H1 (cell line): ENCODE measurements around the gene HSPBP1. TPM values are rescaled to one million over a fixed set of nuclear protein-coding genes. Genes with fewer than 3 reads are reported as not detected.

Experiments used
- CTCF ChIA-PET: fragments of 300-600 bp; sonication (Branson Sonifier 250); formaldehyde crosslinking; loops from one replicate; lab custom pipeline; 2021; ENCODE audit not compliant: partially characterized antibody; lab: Charles Lee
- POLR2A ChIA-PET: fragments of 300-600 bp; sonication (Branson Sonifier 250); formaldehyde crosslinking; loops from one replicate; lab custom pipeline; 2021; ENCODE audit warnings: inconsistent platforms; ENCODE audit not compliant: partially characterized antibody; lab: Charles Lee
- DNase-seq, 2 experiments: peaks; one replicate each; pipeline versions ENCODE4 v3.0.0 to v3.0.0-alpha.2; 2010 to 2022; ENCODE audit warnings: low spot score in 2 of 2, low read depth in 1 of 2, mixed read lengths in 1 of 2
- FAIRE-seq: peaks from 2 replicates; lab custom pipeline; 2011; peaks lifted over from hg19 to GRCh38; lab: Jason Lieb, UNC
- H2AFZ ChIP-seq: 2 replicates; pipeline ENCODE4 v1.8.1; 2012; ENCODE audit warnings: low read length, inconsistent platforms
- H2AK5ac ChIP-seq: 2 replicates; pipeline ENCODE4 v1.6.1; 2013; ENCODE audit warnings: low read depth, low read length
- H2BK120ac ChIP-seq: replicated peaks from 2 replicates; pipeline ENCODE3; 2013; ENCODE audit warnings: low read depth, low read length, inconsistent platforms
- H2BK12ac ChIP-seq: 2 replicates; pipeline ENCODE4 v1.6.1; 2013; ENCODE audit warnings: low read depth, low read length
- H2BK15ac ChIP-seq: 2 replicates; pipeline ENCODE4 v1.6.1; 2013; ENCODE audit warnings: low read length
- H2BK20ac ChIP-seq: 2 replicates; pipeline ENCODE4 v1.6.1; 2013; ENCODE audit warnings: low read length
- H2BK5ac ChIP-seq: 2 replicates; pipeline ENCODE4 v1.6.1; 2013; ENCODE audit warnings: low read depth, low read length
- H3K14ac ChIP-seq: 2 replicates; pipeline ENCODE4 v1.6.1; 2013; ENCODE audit warnings: inconsistent platforms; ENCODE audit not compliant: insufficient read length
- H3K18ac ChIP-seq: 2 replicates; pipeline ENCODE4 v1.6.1; 2013; ENCODE audit warnings: low read length; ENCODE audit errors: extremely low read depth
- H3K23ac ChIP-seq: 2 replicates; pipeline ENCODE4 v1.6.1; 2013; ENCODE audit warnings: inconsistent platforms; ENCODE audit not compliant: insufficient read length
- H3K23me2 ChIP-seq: 2 replicates; pipeline ENCODE4 v1.6.1; 2013; ENCODE audit warnings: low read depth, low read length
- H3K27ac ChIP-seq: 2 replicates; pipeline ENCODE4 v1.6.1; 2011; ENCODE audit warnings: low read depth, low read length, inconsistent platforms
- H3K27me3 ChIP-seq, 4 experiments: replicated peaks in 1 of 4; 1 replicate in 1 of 4; 2 replicates in 3 of 4; pipeline versions ENCODE4 v1.6.1 to v1.8.1; 2011 to 2013; ENCODE audit warnings: low read length in 3 of 4, mild to moderate bottlenecking in 3 of 4, inconsistent platforms in 2 of 4, mixed read lengths in 2 of 4, moderate library complexity in 1 of 4; ENCODE audit not compliant: control insufficient read depth in 3 of 4, insufficient read depth in 3 of 4; ENCODE audit errors: extremely low read depth in 1 of 4
- H3K36me3 ChIP-seq, 4 experiments: 2 replicates each; pipeline versions ENCODE4 v1.6.1 to v1.8.1; 2011 to 2013; ENCODE audit warnings: mild to moderate bottlenecking in 4 of 4, low read length in 3 of 4, moderate library complexity in 2 of 4, control low read depth in 1 of 4, inconsistent platforms in 1 of 4; ENCODE audit not compliant: insufficient read depth in 4 of 4, control insufficient read depth in 2 of 4
- H3K4ac ChIP-seq: replicated peaks from 2 replicates; pipeline ENCODE3; 2013; ENCODE audit warnings: low read length, low read depth, mixed read lengths, inconsistent platforms; ENCODE audit not compliant: insufficient read length
- H3K4me1 ChIP-seq, 4 experiments: replicated peaks in 1 of 4; 1 replicate in 1 of 4; 2 replicates in 3 of 4; pipeline versions ENCODE4 v1.6.1 to v1.8.1; 2011 to 2013; ENCODE audit warnings: low read length in 3 of 4, inconsistent platforms in 2 of 4, mixed read lengths in 1 of 4; ENCODE audit not compliant: insufficient read depth in 4 of 4, control insufficient read depth in 3 of 4
- H3K4me2 ChIP-seq, 2 experiments: 2 replicates each; pipeline versions ENCODE4 v1.6.1 to v1.8.1; 2011 to 2013; ENCODE audit warnings: low read depth in 2 of 2, low read length in 2 of 2, control low read depth in 1 of 2, inconsistent platforms in 1 of 2, mild to moderate bottlenecking in 1 of 2; ENCODE audit not compliant: insufficient read depth in 1 of 2
- H3K4me3 ChIP-seq, 4 experiments: fragments of 200-600, 300-600 bp in 1 of 4; sonication (generic), shearing (Covaris generic), sonication (Bioruptor Twin) in 1 of 4; 2 replicates each; pipeline versions ENCODE4 v1.5.1 to v1.8.1; 2011 to 2016; ENCODE audit warnings: low read length in 4 of 4, low read depth in 3 of 4, control low read depth in 2 of 4, inconsistent platforms in 2 of 4, mild to moderate bottlenecking in 2 of 4, mixed read lengths in 1 of 4, moderate library complexity in 1 of 4; ENCODE audit not compliant: insufficient read depth in 2 of 4; ENCODE audit errors: extremely low read depth in 1 of 4
- H3K56ac ChIP-seq: replicated peaks from 2 replicates; pipeline ENCODE3; 2013; ENCODE audit warnings: low read depth, mild to moderate bottlenecking, mixed read lengths, low read length, inconsistent platforms; ENCODE audit not compliant: insufficient read length
- H3K79me1 ChIP-seq: 2 replicates; pipeline ENCODE4 v1.6.1; 2013; ENCODE audit warnings: low read depth, low read length, control low read depth
- H3K79me2 ChIP-seq, 2 experiments: 2 replicates each; pipeline versions ENCODE4 v1.6.1 to v1.8.1; 2012 to 2013; ENCODE audit warnings: low read length in 2 of 2, mild to moderate bottlenecking in 2 of 2, inconsistent platforms in 1 of 2; ENCODE audit not compliant: insufficient read depth in 2 of 2, control insufficient read depth in 1 of 2
- H3K9ac ChIP-seq, 4 experiments: replicated peaks in 1 of 4; 1 replicate in 1 of 4; 2 replicates in 3 of 4; pipeline versions ENCODE4 v1.6.1 to v1.8.1; 2011 to 2013; ENCODE audit warnings: low read depth in 3 of 4, low read length in 3 of 4, control low read depth in 2 of 4, mild to moderate bottlenecking in 2 of 4, moderate library complexity in 2 of 4, inconsistent platforms in 1 of 4; ENCODE audit errors: extremely low read depth in 1 of 4
- H3K9me3 ChIP-seq, 2 experiments: 2 replicates each; pipeline versions ENCODE4 v1.6.1 to v1.8.1; 2012 to 2013; ENCODE audit warnings: mild to moderate bottlenecking in 2 of 2, moderate library complexity in 2 of 2, control low read depth in 1 of 2, inconsistent platforms in 1 of 2, low read depth in 1 of 2, low read length in 1 of 2, mixed read lengths in 1 of 2; ENCODE audit not compliant: insufficient read depth in 2 of 2
- H4K20me1 ChIP-seq, 2 experiments: replicated peaks in 1 of 2; 2 replicates each; pipeline versions ENCODE3 to v1.8.1; 2011 to 2013; ENCODE audit warnings: inconsistent platforms in 2 of 2, low read length in 2 of 2, mild to moderate bottlenecking in 1 of 2; ENCODE audit not compliant: insufficient read depth in 2 of 2, control insufficient read depth in 1 of 2
- H4K5ac ChIP-seq: 2 replicates; pipeline ENCODE4 v1.6.1; 2013; ENCODE audit warnings: low read length, low read depth, mixed read lengths, inconsistent platforms; ENCODE audit not compliant: insufficient read length
- H4K8ac ChIP-seq: 2 replicates; pipeline ENCODE4 v1.8.0; 2013; ENCODE audit warnings: mild to moderate bottlenecking, moderate library complexity, low read length, inconsistent platforms; ENCODE audit not compliant: insufficient read depth; ENCODE audit errors: extremely low read depth
- H4K91ac ChIP-seq: replicated peaks from 2 replicates; pipeline ENCODE3; 2013; ENCODE audit warnings: low read length, mixed read lengths, inconsistent platforms; ENCODE audit not compliant: insufficient read length
- CEBPB ChIP-seq: IDR thresholded peaks from 2 replicates; pipeline ENCODE4 v1.6.1; 2012; ENCODE audit warnings: low read depth, low read length
- CHD1 ChIP-seq: IDR thresholded peaks from 2 replicates; pipeline ENCODE4 v1.6.1; 2012; ENCODE audit warnings: low read depth, low read length, improper control_type of control experiment
- CREB1 ChIP-seq: IDR thresholded peaks from 2 replicates; pipeline ENCODE4 v1.6.1; 2012; ENCODE audit warnings: inconsistent platforms
- EZH2 ChIP-seq: fragments of 200-600 bp; sonication (generic); IDR thresholded peaks from 2 replicates; pipeline ENCODE4 v1.7.1; 2012; ENCODE audit warnings: low read depth, mild to moderate bottlenecking, moderate library complexity, low read length, inconsistent platforms; ENCODE audit not compliant: severe bottlenecking
- JUND ChIP-seq: IDR thresholded peaks from 2 replicates; pipeline ENCODE4 v1.6.1; 2011; ENCODE audit warnings: mild to moderate bottlenecking, improper control_type of control experiment, low read length
- KDM1A ChIP-seq: fragments of 200-600, 300-600 bp; sonication (generic); IDR thresholded peaks from 2 replicates; pipeline ENCODE4 v1.7.1; 2016; ENCODE audit warnings: mild to moderate bottlenecking, low read length, borderline replicate concordance
- KDM5A ChIP-seq: fragments of 200-600 bp; IDR thresholded peaks from 2 replicates; pipeline ENCODE4 v1.7.1; 2012; ENCODE audit warnings: mild to moderate bottlenecking, low read length, inconsistent platforms, mixed read lengths
- RBBP5 ChIP-seq: IDR thresholded peaks from 2 replicates; pipeline ENCODE4 v1.7.1; 2012; ENCODE audit warnings: low read depth, mild to moderate bottlenecking, inconsistent platforms, low read length, moderate library complexity, borderline replicate concordance
- SIN3A ChIP-seq, 2 experiments: IDR thresholded peaks in 1 of 2; conservative IDR thresholded peaks in 1 of 2; 2 replicates each; pipeline ENCODE4 v1.6.1; 2011 to 2012; ENCODE audit warnings: low read length in 2 of 2, improper control_type of control experiment in 1 of 2, low read depth in 1 of 2, mild to moderate bottlenecking in 1 of 2
- SP4 ChIP-seq: IDR thresholded peaks from 2 replicates; pipeline ENCODE4 v1.6.1; 2012; ENCODE audit warnings: low read length, inconsistent platforms
- ZNF274 ChIP-seq: IDR thresholded peaks from 2 replicates; pipeline ENCODE4 v1.7.0; 2012; ENCODE audit warnings: low read length, borderline replicate concordance; ENCODE audit errors: extremely low read depth
- WGBS, 2 experiments: shearing (Covaris generic) in 1 of 2; methylation state at CpG; one replicate each; pipeline versions ENCODE4 v1.1.6 to v1.1.7; 2013 to 2015; ENCODE audit warnings: low lambda C conversion rate in 2 of 2, mixed read lengths in 2 of 2, inconsistent platforms in 1 of 2, low coverage in 1 of 2, missing lambda C conversion rate in 1 of 2; ENCODE audit not compliant: insufficient replicate concordance in 2 of 2, insufficient coverage in 1 of 2, insufficient read length in 1 of 2; ENCODE audit errors: extremely low coverage in 1 of 2, missing lambda C conversion rate in 1 of 2; 5-methylcytosine and 5-hydroxymethylcytosine counted together
- polyA plus RNA-seq, 7 experiments: library from polyadenylated mRNA; depleted of rRNA in 3 of 7; stranded (reverse) in 5 of 7; unstranded in 2 of 7; fragments of >200 nt in 5 of 7; fragments of 200-250 nt in 2 of 7; gene quantifications; 1 replicate in 5 of 7; 2 replicates in 1 of 7; 4 replicates in 1 of 7; pipeline versions ENCODE4 v1.2.1 to v1.2.3, GENCODE V29; 2011 to 2013; ENCODE audit warnings: missing spikeins in 2 of 7, mixed read lengths in 2 of 7
- total RNA-seq: library from RNA; stranded (reverse); fragmentation: NEBNext Ultra II Directional; extraction: Animal tissue kit (Norgen Biotek cat#: 25700); gene quantifications from 2 replicates; pipeline ENCODE4 v1.2.1, GENCODE V29; 2021
- TF ChIP-seq, protein P1 (sequence below): IDR thresholded peaks from 2 replicates; pipeline ENCODE4 v1.6.1; 2012; ENCODE audit warnings: inconsistent platforms

Gene HSPBP1
- total and polyA plus RNA-seq, 2 of the 8 experiments (the other 6 are each of a cell fraction or from before 2014, with no cell fraction given), result 63.4 to 100 TPM

DNA sequence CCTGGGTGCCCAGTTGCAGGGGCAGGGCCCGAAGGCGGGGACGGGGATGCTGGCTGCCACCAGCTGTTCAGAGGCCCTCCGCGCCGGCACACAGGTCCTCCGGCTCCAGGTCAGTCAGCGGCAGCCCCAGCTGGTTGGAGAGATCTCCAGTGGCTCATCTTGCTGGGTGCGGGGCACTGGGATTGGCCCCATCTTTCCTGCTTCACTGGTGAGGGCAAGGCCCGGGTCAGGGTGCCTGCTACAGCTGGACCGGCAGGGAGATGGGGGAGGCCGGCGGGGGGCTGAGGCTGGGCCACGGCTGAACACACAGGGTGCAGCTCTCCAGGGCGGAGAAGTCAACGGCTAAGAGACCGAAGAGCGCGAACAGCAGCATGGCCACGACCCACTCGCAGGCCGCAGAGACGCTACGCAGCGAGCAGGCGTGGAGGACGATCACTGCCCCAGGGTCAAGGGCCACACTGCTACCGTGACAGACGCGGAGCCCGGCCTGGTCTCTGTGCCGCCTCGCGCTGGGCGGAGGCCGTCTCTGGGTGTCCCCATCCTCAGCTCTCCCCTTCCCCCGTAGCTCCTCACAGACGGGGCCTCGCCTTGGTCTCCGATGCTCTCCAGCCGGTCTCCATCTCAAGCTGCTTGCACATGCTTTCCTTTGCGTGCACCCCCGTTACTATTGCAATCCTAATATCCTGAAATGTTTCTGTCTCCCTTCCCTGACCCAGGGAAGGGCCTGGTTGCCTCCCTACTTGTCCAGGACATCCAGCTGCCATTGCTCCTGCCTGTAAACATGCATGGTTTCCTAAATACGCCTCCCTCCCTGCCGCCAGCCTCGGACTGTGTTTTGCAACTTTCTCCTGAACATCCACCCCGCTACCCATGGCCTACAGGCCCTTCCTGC lies 33.0 kb upstream of the HSPBP1 start:
- ChIA-PET CTCF (interaction anchor here (0.6 to 5.1 kb wide), 10 partner anchors 9 to 191 kb away, joined by 3 to 33 read pairs (median 4); no protein-coding TSS in a partner anchor), POLR2A (interaction anchor here (0.6 to 4.4 kb wide), 19 partner anchors 9 to 183 kb away, joined by 3 to 32 read pairs (median 5); partner anchors contain the start of genes KMT5C, RPL28 and TMEM238)
- Histone ChIP-seq H3K79me1 (no peaks in the 10 kb centered on the region), H3K4me3 (no peak overlapping the region), H3K27me3 (no peaks in the 10 kb centered on the region), H2BK5ac (no peak overlapping the region; the same call in 1 of the 2 replicates), H3K79me2 (no peaks in the 10 kb centered on the region), H3K56ac (no peak overlapping the region), H3K4me2 (no peak overlapping the region), H2BK12ac (no peak overlapping the region), H2BK15ac (peak overlapping the region; percentile 88; the same call in 1 of the 2 replicates), H3K23ac (no peak overlapping the region), H2BK20ac (no peak overlapping the region), H3K14ac (no peak overlapping the region), H3K36me3 (peaks cover 5 to 18% (median 14%) of the 10 kb centered on the region in 4 experiments), H3K4me1 (no peaks in the 10 kb centered on the region), H4K20me1 (no peaks in the 10 kb centered on the region), H4K5ac (no peak overlapping the region), H3K18ac (no peak overlapping the region), H3K9ac (no peak overlapping the region), H2BK120ac (no peak overlapping the region), H3K9me3 (no peaks in the 10 kb centered on the region), H2AK5ac (no peak overlapping the region), H4K91ac (no peak overlapping the region), H2AFZ (no peak overlapping the region), H3K23me2 (no peaks in the 10 kb centered on the region), H3K27ac (no peak overlapping the region), H3K4ac (no peak overlapping the region), H4K8ac (no peak overlapping the region)
- DNase-seq, result no peak
- FAIRE-seq, result no peak
- 91% methylated on average over 34 of the region's 47 CpGs; no CpG with 5 or more reads in 1 of the 2 experiments for WGBS, 2 experiments
- TF ChIP-seq, protein P1, sequence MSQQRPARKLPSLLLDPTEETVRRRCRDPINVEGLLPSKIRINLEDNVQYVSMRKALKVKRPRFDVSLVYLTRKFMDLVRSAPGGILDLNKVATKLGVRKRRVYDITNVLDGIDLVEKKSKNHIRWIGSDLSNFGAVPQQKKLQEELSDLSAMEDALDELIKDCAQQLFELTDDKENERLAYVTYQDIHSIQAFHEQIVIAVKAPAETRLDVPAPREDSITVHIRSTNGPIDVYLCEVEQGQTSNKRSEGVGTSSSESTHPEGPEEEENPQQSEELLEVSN, result no peak
- TF ChIP-seq JUND (no peak), SIN3A (conservative IDR thresholded peaks at IDR 0.05 in 1 of 2, IDR thresholded peaks at IDR 0.05 in 1 of 2; ENCODE audit: low read depth in 1 of 2, low read length in 2 of 2) (no peak), EZH2 (no peak), RBBP5 (no peak), SP4 (no peak), CEBPB (no peak), CREB1 (no peak), KDM1A (no peak), ZNF274 (no peak), CHD1 (no peak), KDM5A (no peak)
